Body of pancreas (tissue), 4 donors: ENCODE measurements around the gene KCNF1. TPM values are rescaled to one million over a fixed set of nuclear protein-coding genes. Genes with fewer than 3 reads are reported as not detected.

ENCODE experiments used
- ATAC-seq: fragments of 150-250 bp; one replicate; pipeline ENCODE4 v1.9.1; 2016
- DNase-seq, 4 donors: peaks; one replicate each; pipeline ENCODE4 v3.0.0-alpha.2; 2019
- H3K27ac ChIP-seq, 4 donors: fragments of 200-600 bp; sonication (generic); 1 replicate in 3 of 4; 2 replicates in 1 of 4; pipeline versions ENCODE4 v1.5.1 to v1.6.1; 2016 to 2019; ENCODE audit warnings: mild to moderate bottlenecking in 1 of 4, mixed read lengths in 1 of 4, moderate library complexity in 1 of 4
- H3K27me3 ChIP-seq, 2 donors: fragments of 200-600 bp; sonication (generic); one replicate each; pipeline ENCODE4 v1.6.0; 2016; ENCODE audit warnings: mild to moderate bottlenecking in 1 of 2
- H3K36me3 ChIP-seq, 2 donors: fragments of 200-600 bp; sonication (generic); replicated peaks in 1 of 2; 2 replicates each; pipeline ENCODE4 v1.5.1; 2016; ENCODE audit warnings: low read depth in 2 of 2; ENCODE audit not compliant: insufficient read depth in 1 of 2
- H3K4me1 ChIP-seq: fragments of 200-600 bp; sonication (generic); one replicate; pipeline ENCODE4 v1.6.0; 2016
- H3K4me3 ChIP-seq, 2 donors: fragments of 200-600 bp; sonication (generic); 1 replicate in 1 of 2; 2 replicates in 1 of 2; pipeline ENCODE4 v1.5.1; 2016 to 2019
- H3K9me3 ChIP-seq, 3 donors: fragments of 200-600 bp; sonication (generic); 1 replicate in 2 of 3; 2 replicates in 1 of 3; pipeline ENCODE4 v1.5.1; 2016
- CTCF ChIP-seq, 7 experiments: fragments of 450-650 bp in 4 of 7; fragments of 200-600 bp in 3 of 7; sonication (generic) in 3 of 7; IDR thresholded peaks; one replicate each; pipeline ENCODE4 v1.5.1; 2016 to 2019; ENCODE audit warnings: antibody characterized with exemption in 7 of 7
- POLR2A ChIP-seq, 3 donors: fragments of 450-650 bp; IDR thresholded peaks; one replicate each; pipeline ENCODE4 v1.6.1; 2016; ENCODE audit warnings: antibody characterized with exemption in 3 of 3, mild to moderate bottlenecking in 2 of 3
- WGBS, 2 donors: methylation state at CpG; one replicate each; pipeline ENCODE4 v1.1.5; 2017; 5-methylcytosine and 5-hydroxymethylcytosine counted together
- intact Hi-C: fragments of 100-400 bp; cut with DNase I; formaldehyde crosslinking; loops from one replicate; pipeline ENCODE4 v1.15.1; 2023
- total RNA-seq, 2 donors: library from RNA; depleted of rRNA; stranded (reverse); fragments of >200 nt; gene quantifications; one replicate each; pipeline ENCODE4 v1.1.0, GENCODE V29; 2016

The KCNF1 gene
- total RNA-seq, 2 donors from 2014 or later: 5.3 TPM; not detected in 1

DNA sequence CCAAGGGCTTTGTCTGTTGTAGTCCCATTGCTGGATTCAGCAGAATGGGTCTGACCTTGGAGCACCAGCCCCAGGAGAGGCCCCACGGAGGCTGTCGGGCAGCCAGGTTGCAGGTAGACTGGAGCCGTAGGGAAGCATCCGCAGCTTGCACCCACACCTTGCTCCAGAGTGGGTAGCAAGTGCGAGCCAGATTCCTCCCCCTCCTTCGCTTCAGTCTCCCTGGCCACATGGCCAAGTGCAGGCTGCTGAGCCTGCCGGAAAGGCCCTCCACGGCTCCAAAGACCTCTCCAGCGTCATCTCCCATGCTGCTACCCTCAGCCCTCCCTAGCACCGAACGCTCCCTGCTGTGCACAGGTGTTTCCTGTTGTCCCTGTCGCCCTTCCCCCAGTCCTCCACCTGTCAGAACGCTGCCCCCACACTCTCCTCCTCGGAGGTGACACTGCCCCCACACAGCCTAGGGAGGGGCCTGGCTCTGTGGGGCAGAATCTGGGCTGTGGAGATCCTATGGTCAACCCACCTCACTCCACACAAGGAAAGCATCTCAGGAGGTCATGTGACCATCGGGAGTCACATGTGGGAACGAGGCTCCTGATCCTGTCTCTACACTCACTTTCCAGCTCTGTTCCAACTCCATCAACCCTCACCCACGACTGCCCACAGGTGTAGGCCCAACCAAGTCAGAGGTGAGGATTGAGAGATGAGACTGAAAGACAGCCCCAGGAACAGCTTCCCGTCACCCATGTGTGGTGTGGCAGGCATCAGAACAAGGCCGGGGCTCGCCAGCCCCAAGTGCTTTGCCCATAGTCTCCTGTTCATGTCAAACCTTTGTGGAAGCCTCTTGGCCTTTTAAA lies 8.3 kb downstream of the KCNF1 start:
- DNase-seq (no peak), ATAC-seq (no peak)
- Histone ChIP-seq H3K27ac (no peak overlapping the region), H3K4me1 (peaks cover 14% of the 10 kb centered on the region), H3K9me3 (no peaks in the 10 kb centered on the region), H3K36me3 (no peaks in the 10 kb centered on the region), H3K27me3 (no peaks in the 10 kb centered on the region), H3K4me3 (no peak overlapping the region)
- intact Hi-C loops: no loop called here
- no peak for TF ChIP-seq CTCF (IDR thresholded peaks at IDR 0.05)
- no peak for TF ChIP-seq POLR2A (IDR thresholded peaks at IDR 0.05)
- 70 to 76% methylated on average over 16 to 20 of the region's 20 CpGs for WGBS, 2 donors

DNA sequence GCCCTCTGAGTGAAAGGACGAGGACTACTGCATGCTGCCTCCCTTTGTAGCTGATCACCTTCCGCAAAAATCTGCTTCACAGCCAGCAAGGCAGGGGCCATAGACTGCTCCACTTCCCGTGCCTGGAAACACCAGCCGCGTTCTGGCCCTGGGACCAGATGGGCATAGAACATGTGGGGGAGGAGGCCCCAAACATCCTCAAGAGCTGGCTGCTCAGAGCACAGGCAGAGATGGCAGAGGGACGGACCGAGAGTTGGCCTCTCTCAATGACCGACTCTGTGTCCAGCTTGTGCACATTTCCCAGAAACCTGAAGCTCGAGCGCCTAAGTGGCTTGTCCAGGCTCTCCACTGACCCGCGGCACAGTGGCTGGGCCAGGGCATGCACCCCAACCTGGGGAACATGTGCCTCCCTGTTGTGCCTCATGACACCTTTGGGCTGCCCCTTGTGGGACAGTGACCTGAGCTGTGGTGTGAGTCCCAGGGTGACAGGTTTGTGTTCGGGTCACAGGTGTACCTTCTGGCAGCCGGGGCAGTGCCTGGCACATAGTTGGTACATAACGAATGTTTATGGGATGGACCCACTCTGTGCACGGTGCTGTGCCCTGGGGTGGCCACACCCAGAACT lies 9.1 kb downstream of the KCNF1 start:
- Histone ChIP-seq H3K4me1 (peaks cover 14% of the 10 kb centered on the region), H3K27me3 (no peaks in the 10 kb centered on the region), H3K36me3 (no peaks in the 10 kb centered on the region), H3K4me3 (no peak overlapping the region), H3K9me3 (no peaks in the 10 kb centered on the region), H3K27ac (no peak overlapping the region)
- intact Hi-C loops: no loop called here
- DNase-seq (no peak), ATAC-seq (no peak)
- WGBS, 2 donors: 79 to 88% methylated on average over 4 to 16 of the region's 16 CpGs
- TF ChIP-seq CTCF (IDR thresholded peaks at IDR 0.05): no peak
- TF ChIP-seq POLR2A (IDR thresholded peaks at IDR 0.05): no peak

DNA sequence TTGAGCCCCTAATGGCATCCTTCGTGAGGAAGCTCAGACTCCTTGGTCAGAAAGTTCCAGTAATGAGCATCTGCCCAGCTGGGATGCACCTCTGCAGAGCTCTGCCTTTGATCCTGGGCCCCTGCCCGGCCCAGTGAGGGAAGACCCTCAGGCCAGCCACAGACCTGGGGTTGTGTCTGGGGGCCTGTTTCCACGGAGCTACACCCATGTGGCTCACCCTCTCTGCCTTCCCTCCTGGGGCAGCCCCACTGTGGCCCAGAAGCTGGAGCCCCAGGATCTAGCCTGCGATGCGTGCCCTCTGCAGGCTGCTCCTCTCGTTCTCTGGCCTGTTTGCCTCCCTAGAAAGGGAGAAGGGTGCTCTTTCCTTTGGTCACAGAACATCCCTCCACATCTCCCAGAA lies 9.8 kb downstream of the KCNF1 start:
- no peak overlapping the region for H3K4me3 ChIP-seq
- intact Hi-C loops: no loop called here
- no peaks in the 10 kb centered on the region for H3K36me3 ChIP-seq
- no peak for TF ChIP-seq POLR2A (IDR thresholded peaks at IDR 0.05)
- no peak for TF ChIP-seq CTCF (IDR thresholded peaks at IDR 0.05)
- no peaks in the 10 kb centered on the region for H3K27me3 ChIP-seq
- DNase-seq (no peak), ATAC-seq (no peak)
- H3K9me3 ChIP-seq: no peaks in the 10 kb centered on the region
- 79 to 81% methylated on average over 6 of the region's 6 CpGs for WGBS, 2 donors
- peaks cover 14% of the 10 kb centered on the region for H3K4me1 ChIP-seq
- no peak overlapping the region for H3K27ac ChIP-seq

- Histone ChIP-seq H3K27ac (no peak overlapping the region), H3K4me1 (peaks cover 14% of the 10 kb centered on the region), H3K27me3 (no peaks in the 10 kb centered on the region), H3K4me3 (no peak overlapping the region), H3K36me3 (no peaks in the 10 kb centered on the region), H3K9me3 (no peaks in the 10 kb centered on the region)
- intact Hi-C loops: no loop called here
- WGBS, 2 donors: 77 to 79% methylated on average over 14 to 20 of the region's 20 CpGs
- DNase-seq (no peak), ATAC-seq (no peak)
- TF ChIP-seq POLR2A (IDR thresholded peaks at IDR 0.05): no peak
- no peak for TF ChIP-seq CTCF (IDR thresholded peaks at IDR 0.05)
Measured at GRCh38 chr2:10922307-10923007, 10.7 kb downstream of the KCNF1 start.
